Adrenal gland (tissue), 12 donors: ENCODE results near the gene GRIN2D. TPM values are rescaled to one million over a fixed set of nuclear protein-coding genes. Genes with fewer than 3 reads are reported as not detected.
A peak's percentile ranks its signal among the peaks of the same experiment; 100 is the strongest.

Source experiments
- DNase-seq, 7 donors: peaks; one replicate each; pipeline ENCODE4 v3.0.0-alpha.2; 2019 to 2020
- H3K27ac ChIP-seq, 5 donors: fragments of 200-600 bp; sonication (generic) in 4 of 5; 1 replicate in 3 of 5; 2 replicates in 2 of 5; pipeline versions ENCODE4 v1.5.1 to v1.8.0; 2016 to 2020; ENCODE audit warnings: mild to moderate bottlenecking in 1 of 5
- H3K27me3 ChIP-seq: fragments of 200-600 bp; 2 replicates; pipeline ENCODE4 v1.8.0; 2021
- H3K36me3 ChIP-seq, 2 donors: fragments of 200-600 bp; replicated peaks in 1 of 2; 1 replicate in 1 of 2; 2 replicates in 1 of 2; pipeline versions ENCODE4 v1.5.1 to v1.8.0; 2018 to 2022
- H3K4me1 ChIP-seq, 2 donors: fragments of 200-600 bp; replicated peaks in 1 of 2; 1 replicate in 1 of 2; 2 replicates in 1 of 2; pipeline versions ENCODE4 v1.5.1 to v1.8.0; 2018 to 2021
- H3K4me3 ChIP-seq, 4 donors: fragments of 200-600 bp; sonication (generic) in 3 of 4; one replicate each; pipeline ENCODE4 v1.5.1; 2016 to 2018
- H3K9me3 ChIP-seq, 3 donors: fragments of 200-600 bp; sonication (generic) in 1 of 3; replicated peaks in 1 of 3; 1 replicate in 2 of 3; 2 replicates in 1 of 3; pipeline versions ENCODE4 v1.5.1 to v1.8.0; 2016 to 2021
- CTCF ChIP-seq, 6 experiments: fragments of 450-650 bp in 4 of 6; fragments of 200-600 bp in 2 of 6; sonication (generic) in 1 of 6; IDR thresholded peaks; 1 replicate in 5 of 6; 2 replicates in 1 of 6; pipeline versions ENCODE4 v1.5.1 to v1.8.0; 2016 to 2021; ENCODE audit warnings: antibody characterized with exemption in 6 of 6, mild to moderate bottlenecking in 2 of 6, moderate library complexity in 1 of 6
- POLR2A ChIP-seq, 2 donors: fragments of 450-650 bp; IDR thresholded peaks; one replicate each; pipeline ENCODE4 v1.6.1; 2017; ENCODE audit warnings: antibody characterized with exemption in 2 of 2, mild to moderate bottlenecking in 2 of 2, moderate library complexity in 1 of 2
- WGBS, 4 donors: extraction: QIAGEN DNeasy Blood & Tissue Kit in 2 of 4; methylation state at CpG; one replicate each; pipeline versions ENCODE4 v1.1.5 to v1.1.7; 2013 to 2017; 5-methylcytosine and 5-hydroxymethylcytosine counted together
- intact Hi-C, 2 donors: fragments of 100-400 bp; cut with DNase I; formaldehyde crosslinking; loops; one replicate each; pipeline versions ENCODE4 v1.14.1 to v1.15.0; 2022 to 2023
- polyA plus RNA-seq, 3 donors: library from polyadenylated mRNA; stranded (reverse); fragments of 200-250 nt in 2 of 3; fragments of 350-450 nt in 1 of 3; fragmentation: Illumina TruSeq in 1 of 3; extraction: RNeasy Lipid Tissue Mini Kit (QIAGEN cat#74804) in 1 of 3; gene quantifications; one replicate each; pipeline ENCODE4 v1.2.3, GENCODE V29; 2013 to 2014
- total RNA-seq, 9 donors: library from RNA; depleted of rRNA in 4 of 9; stranded (reverse); fragments of >200 nt in 4 of 9; fragments of 120-200 nt in 1 of 9; fragmentation: NEBNext Ultra II Directional in 1 of 9; extraction: Animal tissue kit (Norgen Biotek cat#: 25700) in 1 of 9; gene quantifications; one replicate each; pipeline versions ENCODE4 v1.1.0 to v1.2.4, GENCODE V29; 2013 to 2023
- donor health status: healthy with polysubstance abuse.
- donor health status: Bipolar disorder and iron deficiency.
- donor health status: DM: yes; HTN: yes; CAD: no.
- donor health status: DM: no; HTN: no; CAD: no.
- donor health status: DM: no; HTN: no; CAD: no.
- donor health status: DM: yes; HTN: yes; CAD: no.

The GRIN2D gene
- total and polyA plus RNA-seq, 12 donors, result 0.11 to 1.8 (median 0.61) TPM

GRCh38 chr19:48436586-48436985 is 43.1 kb downstream of the GRIN2D start:
- Histone ChIP-seq H3K9me3 (no peaks in the 10 kb centered on the region), H3K27me3 (no peaks in the 10 kb centered on the region), H3K4me1 (no peaks in the 10 kb centered on the region), H3K4me3 (no peak overlapping the region), H3K36me3 (no peaks in the 10 kb centered on the region), H3K27ac (no peak overlapping the region)
- TF ChIP-seq POLR2A (IDR thresholded peaks at IDR 0.05), result no peak
- no peak for TF ChIP-seq CTCF (IDR thresholded peaks at IDR 0.05)
- intact Hi-C loops, result no loop called here
- WGBS, 4 donors, result 84 to 91% (median 86%) methylated on average over 5 of the region's 5 CpGs
- DNase-seq, result no peak

- Histone ChIP-seq H3K9me3 (no peaks in the 10 kb centered on the region), H3K27ac (no peak overlapping the region), H3K36me3 (no peaks in the 10 kb centered on the region), H3K4me1 (peaks cover 3 to 18% of the 10 kb centered on the region in 2 donors), H3K4me3 (no peak overlapping the region), H3K27me3 (peaks cover 5% of the 10 kb centered on the region)
- intact Hi-C loops, result loop anchor here in 1 of 2 donors (10.0 kb wide), 1 partner anchor 47 kb away; the partner anchor contains the start of genes GRIN2D and KDELR1
- DNase-seq, result no peak
- WGBS, 4 donors, result 93 to 97% (median 96%) methylated on average over 5 to 20 of the region's 20 CpGs
- no peak for TF ChIP-seq CTCF (IDR thresholded peaks at IDR 0.05)
These were observed 48.0 kb downstream of the GRIN2D start for GRCh38 chr19:48441360-48442050.

GRCh38 chr19:48442116-48443035 is 48.9 kb downstream of the GRIN2D start:
- Histone ChIP-seq H3K27me3 (peaks cover 5% of the 10 kb centered on the region), H3K36me3 (peaks cover 0 to 5% of the 10 kb centered on the region in 2 donors), H3K9me3 (no peaks in the 10 kb centered on the region), H3K27ac (no peak overlapping the region), H3K4me3 (no peak overlapping the region), H3K4me1 (peaks cover 5 to 20% of the 10 kb centered on the region in 2 donors)
- 37 to 68% (median 61%) methylated on average over 32 to 94 of the region's 94 CpGs for WGBS, 4 donors
- TF ChIP-seq CTCF (IDR thresholded peaks at IDR 0.05) (no peak), POLR2A (IDR thresholded peaks at IDR 0.05) (no peak)
- no peak for DNase-seq
- intact Hi-C loops, result loop anchor here in 1 of 2 donors (10.0 kb wide), 1 partner anchor 48 kb away; the partner anchor contains the start of genes GRIN2D and KDELR1

- H3K27ac ChIP-seq, result no peak overlapping the region
- intact Hi-C loops, result loop anchor here in 1 of 2 donors (10.0 kb wide), 1 partner anchor 48 kb away; the partner anchor contains the start of genes GRIN2D and KDELR1
- H3K4me1 ChIP-seq, result peaks cover 5 to 20% of the 10 kb centered on the region in 2 donors
- WGBS, 4 donors, result 10 to 22% (median 18%) methylated on average over 20 to 56 of the region's 60 CpGs; no CpG with 5 or more reads in 1 of the 4 donors
- H3K27me3 ChIP-seq, result peaks cover 5% of the 10 kb centered on the region
- no peaks in the 10 kb centered on the region for H3K9me3 ChIP-seq
- DNase-seq, result peak in 1 of 7 donors; percentile 23
- H3K4me3 ChIP-seq, result peak overlapping the region in 1 of 4 donors; percentile 86
- TF ChIP-seq CTCF (IDR thresholded peaks at IDR 0.05), result no peak
- no peak for TF ChIP-seq POLR2A (IDR thresholded peaks at IDR 0.05)
- peaks cover 0 to 13% of the 10 kb centered on the region in 2 donors for H3K36me3 ChIP-seq
These were observed 49.8 kb downstream of the GRIN2D start for GRCh38 chr19:48443256-48443655.
